NCI-H187 (cell line): ENCODE measurements around the gene TUBA3E.
"Not testable (repeated sequence)": the region's sequence is repeated elsewhere in the genome, so short reads cannot be mapped to it uniquely, and the experiment has no call there.

Experiments used
- DNase-seq, 2 experiments: peaks; one replicate each; lab custom pipeline; 2025; lab: John Stamatoyannopoulos, UW

Gene TUBA3E

DNA sequence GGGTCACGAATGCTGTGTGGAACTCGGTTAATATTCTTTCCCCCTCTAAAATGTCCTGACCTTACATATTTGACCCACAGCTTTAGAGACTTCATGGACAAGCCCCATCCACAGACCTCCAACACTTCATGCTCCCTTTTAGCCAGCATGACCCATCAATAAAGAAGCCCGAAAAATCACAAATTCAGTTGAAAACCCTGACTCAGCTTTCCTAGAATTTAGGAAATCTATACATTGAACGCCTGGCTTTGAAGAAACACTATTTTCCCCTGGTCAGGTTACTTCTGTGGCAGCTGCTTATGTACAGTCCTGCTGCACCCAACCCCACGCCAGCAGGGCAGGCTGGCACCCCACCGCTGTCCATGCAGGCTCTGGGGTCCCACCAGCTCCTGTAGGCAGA lies 6.9 kb downstream of the TUBA3E start:
- DNase-seq: not testable (repeated sequence)

GRCh38 chr2:130190237-130190636 lies 8.0 kb downstream of the TUBA3E start:
- no peak for DNase-seq

GRCh38 chr2:130188958-130189357 lies 9.3 kb downstream of the TUBA3E start:
- DNase-seq: not testable (repeated sequence)

DNA sequence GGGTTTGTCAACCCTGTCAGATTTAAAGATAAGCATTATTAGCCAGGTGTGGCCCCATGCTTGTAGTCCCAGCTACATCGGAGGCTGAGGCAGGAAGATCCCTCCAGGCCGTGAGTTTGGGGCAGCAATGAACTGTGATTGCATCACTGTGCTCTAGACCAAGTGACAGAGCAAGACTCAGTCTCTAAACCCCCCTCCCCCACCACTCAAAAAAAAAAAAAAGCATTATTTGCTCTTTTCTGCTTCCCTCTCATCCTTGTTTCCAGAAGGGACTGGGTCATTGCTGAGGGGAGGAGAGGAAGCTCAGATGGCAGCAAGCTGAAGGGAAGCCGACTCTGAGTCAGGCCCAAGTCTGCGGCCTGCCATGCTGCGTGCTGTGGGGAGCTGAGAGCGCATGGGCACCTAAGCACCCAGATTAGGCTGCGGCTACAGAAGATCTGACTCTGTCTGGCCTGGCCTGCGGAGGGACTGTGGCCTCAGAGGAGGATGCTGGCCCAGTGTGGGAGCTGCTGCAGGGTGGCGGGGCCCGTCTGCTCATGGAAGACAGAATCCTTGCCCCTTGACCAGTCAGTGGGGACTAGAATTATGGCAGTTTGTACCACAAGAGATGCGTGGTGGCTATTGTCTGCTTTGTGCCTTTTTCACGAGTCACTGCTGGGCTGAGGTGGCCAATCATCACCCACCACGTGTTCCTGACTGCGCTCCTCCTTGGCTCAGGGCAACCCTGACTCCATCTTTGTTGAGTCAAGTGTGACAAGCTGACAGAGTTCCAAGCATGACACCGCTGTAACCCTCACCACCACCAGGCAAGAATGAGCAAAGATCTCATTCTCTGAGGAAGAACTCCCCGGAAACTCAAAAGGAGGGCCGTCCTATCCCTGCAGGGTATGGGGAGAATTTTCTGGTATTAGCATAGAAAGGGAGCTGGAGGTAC lies 10.1 kb downstream of the TUBA3E start:
- not testable (repeated sequence) for DNase-seq

DNA sequence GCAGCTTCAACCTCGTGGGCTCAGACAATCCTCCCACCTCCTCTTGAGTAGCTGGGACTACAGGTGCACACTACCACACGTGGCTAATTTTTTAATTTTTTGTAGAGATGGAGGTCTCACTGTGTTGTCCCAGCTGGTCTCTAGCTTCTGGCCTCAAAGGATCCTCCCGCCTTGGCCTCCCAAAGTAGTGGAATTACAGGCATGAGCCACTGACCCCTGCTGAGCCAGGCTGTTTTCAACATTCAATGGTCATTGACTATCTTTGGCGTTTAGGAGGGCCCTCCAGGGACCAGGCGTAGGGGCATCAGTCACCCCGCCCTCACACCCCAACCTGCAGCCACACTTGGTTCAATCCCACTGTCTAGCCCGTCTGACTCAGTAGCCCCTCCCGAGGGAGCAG lies 11.0 kb downstream of the TUBA3E start:
- DNase-seq: no peak

DNA sequence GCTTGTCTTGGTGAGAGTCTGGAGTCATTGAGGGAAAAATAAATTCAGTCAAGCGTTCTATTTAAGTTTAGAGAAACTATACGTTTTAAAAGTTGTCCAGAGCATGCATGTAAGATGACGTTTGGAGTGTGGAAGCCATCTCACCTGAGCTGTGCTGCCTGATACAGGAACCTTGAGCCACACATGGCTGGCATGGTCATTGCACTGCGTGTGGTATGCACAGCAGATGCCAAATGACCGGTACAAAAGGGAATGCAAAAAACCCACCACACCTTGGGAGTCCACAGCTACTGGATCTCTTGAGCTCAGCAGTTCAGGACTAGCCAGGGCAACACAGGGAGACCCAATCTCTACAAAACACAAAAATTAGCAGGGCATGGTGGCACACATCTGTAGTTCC lies 11.8 kb downstream of the TUBA3E start:
- no peak for DNase-seq

- no peak for DNase-seq
Observed at GRCh38 chr2:130185896-130186295, 12.3 kb downstream of the TUBA3E start.

DNA sequence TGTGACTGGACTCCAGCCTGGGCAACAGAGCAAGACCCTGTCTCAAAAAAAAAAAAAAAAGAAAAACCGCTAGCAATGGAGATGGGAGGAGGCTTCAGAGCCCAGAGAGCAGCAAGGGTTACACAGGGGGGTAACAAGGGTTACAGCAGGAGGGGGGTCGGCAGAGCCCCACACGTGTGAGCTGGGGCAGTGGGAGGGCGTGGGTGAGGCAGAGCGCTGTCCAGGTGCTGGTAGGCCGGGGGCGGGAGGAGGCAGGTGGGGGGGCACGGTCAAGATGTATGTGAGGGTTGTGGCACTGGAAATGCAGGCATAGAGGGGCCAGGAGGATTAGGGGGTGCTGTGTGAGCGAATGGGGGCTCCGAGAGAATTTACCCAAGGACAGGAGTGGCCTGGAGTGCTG lies 12.8 kb downstream of the TUBA3E start:
- no peak for DNase-seq

- no peak for DNase-seq
Observed at GRCh38 chr2:130183512-130184373, 14.5 kb downstream of the TUBA3E start.

DNA sequence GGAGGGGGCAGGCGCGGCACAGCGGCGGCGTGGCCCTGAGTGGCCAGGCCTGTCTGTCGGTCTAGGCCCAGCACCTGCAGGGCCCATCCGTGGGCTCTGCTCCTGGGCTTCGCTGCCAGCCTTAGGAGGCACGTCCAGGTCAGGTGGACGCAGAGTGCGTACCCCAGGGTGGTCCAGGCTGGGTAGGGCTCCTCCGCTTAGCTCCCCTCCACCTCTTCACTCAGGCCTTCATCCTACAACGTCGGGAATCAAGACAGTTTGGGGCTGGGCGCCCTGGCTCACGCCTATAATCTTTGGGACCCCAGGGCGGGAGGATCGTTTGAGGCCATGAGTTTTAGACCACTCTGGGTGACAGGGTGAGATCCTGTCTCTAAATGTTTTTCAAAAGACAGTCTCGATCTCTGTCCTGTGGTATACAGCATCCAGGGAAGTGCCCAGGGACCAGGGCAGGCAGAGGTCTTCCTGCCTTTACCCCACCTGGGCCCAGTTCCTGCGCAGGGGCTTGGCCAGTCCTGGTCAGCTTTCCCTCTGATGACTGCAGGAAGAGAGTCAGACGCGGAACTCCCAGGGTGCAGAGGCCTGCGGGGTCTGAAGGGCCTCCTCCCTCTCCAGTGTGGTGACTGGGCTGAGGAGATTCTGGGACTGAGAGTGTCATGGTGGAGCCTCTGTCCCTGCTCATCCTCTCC lies 15.3 kb downstream of the TUBA3E start:
- DNase-seq: not testable (repeated sequence)

GRCh38 chr2:130181880-130182682 lies 16.2 kb downstream of the TUBA3E start, which contains the start of gene MZT2B:
TSS of gene MZT2B (plus strand) at chr2:130182262. CDS start at chr2:130182283, 21 bp downstream.
- DNase-seq: peak; percentile 35 to 47

DNA sequence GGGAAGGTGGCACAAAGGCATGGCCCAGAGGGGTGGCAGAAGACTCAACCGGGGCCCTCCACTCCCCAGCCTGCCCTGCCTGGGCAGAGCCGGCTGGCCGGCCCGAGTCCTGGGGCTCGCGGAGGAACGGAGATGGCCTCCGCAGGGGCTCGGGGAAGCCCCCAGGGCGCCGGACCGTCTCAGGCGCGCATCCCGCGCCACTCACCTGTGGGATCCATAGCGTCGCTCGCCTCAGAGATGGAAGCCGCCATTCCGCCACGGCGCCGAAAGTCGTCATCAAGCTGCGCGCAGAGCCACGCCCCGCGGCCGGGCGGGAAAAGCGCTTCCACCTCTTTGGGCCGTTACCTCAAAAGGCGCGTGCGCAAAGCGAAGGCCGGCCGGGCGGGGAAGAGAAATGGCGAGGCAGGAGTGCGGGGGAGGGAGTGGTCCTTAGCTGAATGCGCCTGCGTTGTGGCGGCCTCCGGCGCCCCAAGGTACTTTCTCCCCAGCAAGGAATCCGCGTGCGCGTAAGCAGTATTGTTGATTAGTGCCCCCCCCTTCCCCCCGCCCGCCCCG lies 16.8 kb downstream of the TUBA3E start, which contains the start of gene SMPD4:
TSS of gene SMPD4 (minus strand) at position 278 of the 555 bp plus-strand sequence. CDS start 5,010 bp downstream, outside the sequence.
- DNase-seq: peak; percentile 72 to 81

DNA sequence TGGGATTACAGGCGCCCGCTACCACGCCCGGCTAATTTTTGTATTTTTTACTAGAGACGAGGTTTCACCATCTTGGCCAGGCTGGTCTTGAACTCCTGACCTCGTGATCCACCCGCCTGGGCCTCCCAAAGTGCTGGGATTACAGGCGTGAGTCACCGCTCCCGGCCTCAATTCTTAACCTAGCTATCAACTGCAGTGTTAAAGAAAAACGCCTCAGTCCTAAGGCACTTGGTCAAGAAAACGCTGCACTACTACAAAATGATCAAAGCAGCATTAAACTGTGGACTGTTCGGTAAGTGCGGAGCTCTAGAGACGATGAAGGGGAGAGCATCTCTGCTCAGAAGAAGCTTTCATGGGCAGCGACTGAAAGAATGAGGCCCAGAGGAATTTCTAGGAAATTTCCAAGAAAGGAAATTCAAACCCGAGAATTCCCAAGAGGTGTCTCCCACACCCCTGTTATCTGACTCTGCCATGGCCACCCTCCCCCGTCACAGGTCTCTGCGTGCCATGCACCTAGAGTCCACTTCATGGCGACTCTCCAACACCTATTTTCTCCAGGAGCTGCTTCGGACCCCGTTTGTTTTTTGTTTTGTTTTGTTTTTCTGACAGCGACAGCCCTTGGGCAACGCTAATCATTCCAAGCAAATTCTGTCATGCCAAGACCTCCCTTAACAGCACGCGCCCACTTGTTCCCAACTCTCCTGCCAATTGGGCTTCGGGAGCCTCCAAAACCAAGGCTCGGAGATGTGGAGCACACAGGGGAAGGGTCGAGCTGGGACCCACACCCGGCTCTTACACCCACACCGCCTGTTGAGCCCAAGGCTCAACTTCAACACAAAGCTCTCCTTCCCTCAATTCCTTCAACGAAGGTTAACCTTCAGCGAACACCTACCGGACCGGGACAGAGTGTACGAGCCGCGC lies 17.6 kb downstream of the TUBA3E start:
- DNase-seq: not testable (repeated sequence)

- DNase-seq: not testable (repeated sequence)
Observed at GRCh38 chr2:130174866-130175265, 23.4 kb downstream of the TUBA3E start.

DNA sequence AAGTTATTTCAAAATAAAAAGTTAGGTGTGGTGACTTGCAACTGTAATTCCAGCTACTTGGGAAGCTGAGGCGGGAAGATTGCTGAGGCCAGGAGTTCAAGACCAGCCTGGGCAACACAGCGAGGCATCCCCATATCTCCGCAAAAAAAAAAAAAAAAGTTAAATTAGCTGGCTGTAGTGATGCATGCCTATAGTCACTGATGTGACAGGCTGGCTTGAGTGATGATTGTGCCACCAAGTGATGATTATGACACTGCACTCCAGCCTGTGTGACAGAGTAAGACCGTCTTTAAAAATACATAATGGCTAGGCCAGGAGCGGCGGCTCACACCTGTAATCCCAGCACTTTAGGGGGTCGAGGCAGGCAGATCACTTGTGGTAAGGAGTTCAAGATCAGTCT lies 28.3 kb downstream of the TUBA3E start:
- DNase-seq: no peak

- DNase-seq: not testable (repeated sequence)
Observed at GRCh38 chr2:130169163-130169562, 29.1 kb downstream of the TUBA3E start.

- DNase-seq: not testable (repeated sequence)
Observed at GRCh38 chr2:130166611-130167010, 31.6 kb downstream of the TUBA3E start.

- DNase-seq: no peak
Observed at GRCh38 chr2:130165293-130166016, 32.8 kb downstream of the TUBA3E start.

DNA sequence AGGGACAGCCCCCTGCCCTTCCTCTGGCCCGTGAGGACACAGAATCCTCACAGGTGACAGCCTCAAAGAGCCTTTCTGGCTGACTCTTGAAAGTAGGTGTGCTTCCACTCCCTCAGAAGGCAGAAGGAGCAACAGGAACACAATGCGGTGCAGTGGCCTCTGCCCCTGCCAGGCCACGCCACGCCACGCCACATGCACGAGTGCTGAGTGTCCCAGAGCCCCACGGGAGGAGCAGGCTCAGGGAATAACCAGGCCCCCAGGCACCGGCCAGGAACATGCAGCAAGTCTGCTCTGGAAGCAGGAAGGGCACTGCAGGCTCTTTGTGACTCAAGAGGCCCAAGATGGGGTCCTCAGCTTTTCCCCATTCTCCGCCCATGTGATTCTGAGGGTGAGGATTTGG lies 35.3 kb downstream of the TUBA3E start:
- DNase-seq: no peak
